Testis (tissue), 3 donors: Measurements from ENCODE around the gene BUB1B. TPM values are rescaled to one million over a fixed set of nuclear protein-coding genes. Genes with fewer than 3 reads are reported as not detected.

Experiments used
- DNase-seq: peaks from one replicate; pipeline ENCODE4 v3.0.0-alpha.2; 2019
- H3K27ac ChIP-seq, 2 donors: fragments of 200-600 bp; sonication (generic); one replicate each; pipeline ENCODE4 v1.5.1; 2019
- H3K27me3 ChIP-seq: fragments of 200-600 bp; sonication (generic); one replicate; pipeline ENCODE4 v1.5.1; 2019
- H3K36me3 ChIP-seq: fragments of 200-600 bp; sonication (generic); one replicate; pipeline ENCODE4 v1.5.1; 2017; ENCODE audit warnings: low read depth; ENCODE audit errors: missing control alignments
- H3K4me1 ChIP-seq: fragments of 200-600 bp; sonication (generic); one replicate; pipeline ENCODE4 v1.5.1; 2019
- H3K4me3 ChIP-seq, 2 donors: fragments of 200-600 bp; sonication (generic); one replicate each; pipeline ENCODE4 v1.5.1; 2017 to 2019
- H3K9me3 ChIP-seq: fragments of 200-600 bp; sonication (generic); one replicate; pipeline ENCODE4 v1.5.1; 2017
- POLR2A ChIP-seq: fragments of 450-650 bp; IDR thresholded peaks from one replicate; pipeline ENCODE4 v1.6.1; 2017; ENCODE audit warnings: antibody characterized with exemption, mild to moderate bottlenecking, moderate library complexity
- WGBS, 2 donors: methylation state at CpG; one replicate each; pipeline ENCODE4 v1.1.5; 2018; 5-methylcytosine and 5-hydroxymethylcytosine counted together
- intact Hi-C: fragments of 100-400 bp; cut with DNase I; formaldehyde crosslinking; loops from one replicate; pipeline ENCODE4 v1.15.1; 2023; ENCODE audit warnings: low total_unique reads
- polyA plus RNA-seq: library from polyadenylated mRNA; stranded (reverse); fragments of 350-450 nt; fragmentation: Illumina TruSeq; extraction: RNeasy Lipid Tissue Mini Kit (QIAGEN cat#74804); gene quantifications from one replicate; pipeline ENCODE4 v1.2.3, GENCODE V29; 2014; ENCODE audit warnings: low read depth, low replicate concordance; ENCODE audit not compliant: insufficient read depth
- total RNA-seq, 2 donors: library from RNA; depleted of rRNA; stranded (reverse); fragments of >200 nt; gene quantifications; one replicate each; pipeline ENCODE4 v1.2.3, GENCODE V29; 2016
- TF ChIP-seq, protein P1 (sequence below), 3 experiments: fragments of 450-650 bp in 2 of 3; fragments of 200-600 bp in 1 of 3; sonication (generic) in 1 of 3; IDR thresholded peaks; one replicate each; pipeline ENCODE4 v1.5.1; 2016 to 2019; ENCODE audit warnings: antibody characterized with exemption in 3 of 3, mild to moderate bottlenecking in 2 of 3, moderate library complexity in 1 of 3

Gene BUB1B
- total and polyA plus RNA-seq, 3 donors from 2014 or later = 38.6 to 66.2 (median 53.9) TPM

DNA sequence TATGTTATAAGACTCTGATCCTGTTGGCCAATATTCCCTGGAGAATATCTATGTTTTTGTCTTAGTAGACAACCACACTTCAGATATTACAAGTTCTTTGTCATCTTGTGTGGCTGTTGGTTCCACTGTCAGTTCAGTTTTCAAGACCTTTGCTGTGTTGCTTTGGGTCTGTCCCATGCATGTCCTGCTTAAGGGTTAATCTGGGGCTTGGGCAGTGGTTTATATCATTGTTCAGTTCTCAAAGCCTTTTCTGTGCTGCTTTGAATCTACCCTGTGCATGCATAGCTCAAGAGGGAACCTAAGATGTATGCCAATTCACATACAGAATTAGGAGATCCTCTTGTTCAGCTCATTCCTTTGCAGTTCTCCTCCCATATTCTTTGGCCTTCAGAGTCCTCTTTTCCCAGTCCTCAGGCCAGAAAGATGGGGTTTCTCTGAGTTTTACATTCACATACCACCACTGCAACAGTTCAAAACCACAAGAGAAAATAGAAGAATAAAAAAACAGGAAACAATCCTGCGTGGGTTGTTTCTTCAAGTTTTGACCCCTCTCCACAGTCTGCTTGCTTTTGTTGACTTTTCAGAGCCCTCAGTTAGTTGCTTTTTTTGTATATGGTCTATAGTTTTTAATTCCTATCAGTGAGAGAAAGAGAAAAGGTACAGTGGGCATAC lies 21.6 kb downstream of the BUB1B start:
- 68 to 92% methylated on average over 1 of the region's 1 CpG for WGBS, 2 donors
- intact Hi-C loops = no loop called here
- Histone ChIP-seq H3K9me3 (no peaks in the 10 kb centered on the region), H3K27me3 (no peaks in the 10 kb centered on the region), H3K27ac (no peak overlapping the region), H3K4me3 (no peak overlapping the region), H3K36me3 (no peaks in the 10 kb centered on the region), H3K4me1 (no peaks in the 10 kb centered on the region)
- no peak for DNase-seq
- TF ChIP-seq POLR2A = no peak
- TF ChIP-seq, protein P1, sequence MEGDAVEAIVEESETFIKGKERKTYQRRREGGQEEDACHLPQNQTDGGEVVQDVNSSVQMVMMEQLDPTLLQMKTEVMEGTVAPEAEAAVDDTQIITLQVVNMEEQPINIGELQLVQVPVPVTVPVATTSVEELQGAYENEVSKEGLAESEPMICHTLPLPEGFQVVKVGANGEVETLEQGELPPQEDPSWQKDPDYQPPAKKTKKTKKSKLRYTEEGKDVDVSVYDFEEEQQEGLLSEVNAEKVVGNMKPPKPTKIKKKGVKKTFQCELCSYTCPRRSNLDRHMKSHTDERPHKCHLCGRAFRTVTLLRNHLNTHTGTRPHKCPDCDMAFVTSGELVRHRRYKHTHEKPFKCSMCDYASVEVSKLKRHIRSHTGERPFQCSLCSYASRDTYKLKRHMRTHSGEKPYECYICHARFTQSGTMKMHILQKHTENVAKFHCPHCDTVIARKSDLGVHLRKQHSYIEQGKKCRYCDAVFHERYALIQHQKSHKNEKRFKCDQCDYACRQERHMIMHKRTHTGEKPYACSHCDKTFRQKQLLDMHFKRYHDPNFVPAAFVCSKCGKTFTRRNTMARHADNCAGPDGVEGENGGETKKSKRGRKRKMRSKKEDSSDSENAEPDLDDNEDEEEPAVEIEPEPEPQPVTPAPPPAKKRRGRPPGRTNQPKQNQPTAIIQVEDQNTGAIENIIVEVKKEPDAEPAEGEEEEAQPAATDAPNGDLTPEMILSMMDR (IDR thresholded peaks at IDR 0.05) = no peak

DNA sequence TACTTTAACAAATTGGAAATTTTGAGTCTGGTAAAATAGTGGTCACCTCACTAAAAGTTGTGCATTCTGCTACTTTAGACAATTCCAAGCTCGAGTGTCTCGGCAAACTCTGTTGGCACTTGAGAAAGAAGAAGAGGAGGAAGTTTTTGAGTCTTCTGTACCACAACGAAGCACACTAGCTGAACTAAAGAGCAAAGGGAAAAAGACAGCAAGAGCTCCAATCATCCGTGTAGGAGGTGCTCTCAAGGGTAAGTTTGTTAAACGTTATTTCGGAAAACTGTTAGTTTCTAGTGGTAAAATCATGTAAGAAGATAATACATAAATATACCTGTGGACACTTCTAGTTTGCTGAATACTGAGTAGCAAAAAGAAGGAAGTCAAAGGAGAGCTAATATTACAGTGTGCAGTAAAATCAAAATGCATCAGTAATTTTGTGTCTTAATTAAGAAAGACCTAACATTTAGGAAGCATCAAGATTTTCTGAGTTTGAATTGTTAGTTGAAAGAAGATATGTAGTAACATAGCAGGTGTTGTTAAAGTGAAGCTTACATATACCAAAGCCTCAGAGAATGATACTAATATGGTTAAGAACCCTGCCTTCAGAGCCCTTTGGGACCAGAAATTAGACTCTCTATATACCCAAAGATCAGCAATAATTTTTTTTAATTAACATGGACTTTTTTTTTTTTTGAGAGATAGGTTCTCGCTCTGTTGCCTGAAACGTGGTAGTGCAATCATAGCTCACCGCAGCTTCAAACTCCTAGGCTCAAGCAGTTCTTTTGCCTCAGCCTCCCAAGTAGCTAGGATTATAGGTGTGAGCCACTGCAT lies 23.0 kb downstream of the BUB1B start:
- no peaks in the 10 kb centered on the region for H3K4me1 ChIP-seq
- H3K9me3 ChIP-seq = no peaks in the 10 kb centered on the region
- H3K4me3 ChIP-seq = no peak overlapping the region
- 52% methylated on average over 9 of the region's 9 CpGs for WGBS, 2 donors
- H3K36me3 ChIP-seq = no peaks in the 10 kb centered on the region
- no peak overlapping the region for H3K27ac ChIP-seq
- no peak for DNase-seq
- TF ChIP-seq, protein P1 (IDR thresholded peaks at IDR 0.05) = no peak
- TF ChIP-seq POLR2A = no peak
- intact Hi-C loops = no loop called here
- no peaks in the 10 kb centered on the region for H3K27me3 ChIP-seq

DNA sequence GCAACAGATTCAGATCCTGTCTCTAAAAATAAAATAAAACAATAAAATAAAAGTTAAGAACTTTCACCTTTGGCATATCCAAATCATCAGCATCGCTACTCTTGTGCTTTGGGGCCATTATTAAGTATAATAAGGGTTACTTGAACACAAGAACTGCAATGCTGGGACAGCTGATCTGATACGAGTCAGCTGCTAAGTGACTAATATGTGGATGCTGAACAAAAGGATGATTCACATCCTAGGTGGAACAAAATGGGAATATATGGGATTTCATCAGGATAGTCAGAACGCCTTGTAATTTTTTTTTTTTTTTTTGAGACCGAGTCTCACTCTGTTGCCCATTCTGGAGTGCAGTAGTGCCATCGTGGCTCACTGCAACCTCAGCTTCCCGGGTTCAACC lies 29.7 kb downstream of the BUB1B start:
- intact Hi-C loops = no loop called here
- Histone ChIP-seq H3K36me3 (no peaks in the 10 kb centered on the region), H3K4me3 (no peak overlapping the region), H3K27ac (no peak overlapping the region), H3K27me3 (no peaks in the 10 kb centered on the region), H3K9me3 (no peaks in the 10 kb centered on the region), H3K4me1 (no peaks in the 10 kb centered on the region)
- TF ChIP-seq POLR2A = no peak
- TF ChIP-seq, protein P1 (IDR thresholded peaks at IDR 0.05) = no peak
- no peak for DNase-seq
- WGBS, 2 donors = 94% methylated on average over 6 of the region's 6 CpGs

DNA sequence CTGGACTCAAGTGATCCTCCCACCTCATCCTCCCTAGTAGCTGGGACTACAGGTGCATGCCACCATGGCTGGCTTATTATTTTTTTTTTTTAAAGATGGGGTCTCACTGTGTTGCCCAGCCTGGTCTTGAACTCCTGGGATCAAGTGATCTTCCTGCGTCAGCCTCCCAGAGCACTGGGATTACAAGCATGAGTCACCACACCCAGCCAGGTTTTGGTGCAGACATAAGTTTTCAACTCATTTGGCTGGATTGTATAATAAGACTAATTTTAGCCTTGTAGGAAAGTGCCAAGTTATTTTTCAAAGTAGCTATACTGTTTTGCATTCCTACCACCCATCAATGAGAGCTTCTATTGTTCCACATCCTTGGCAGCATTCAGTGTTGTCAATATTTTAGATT lies 32.1 kb downstream of the BUB1B start:
- H3K27me3 ChIP-seq = no peaks in the 10 kb centered on the region
- H3K36me3 ChIP-seq = no peaks in the 10 kb centered on the region
- TF ChIP-seq POLR2A = no peak
- TF ChIP-seq, protein P1 (IDR thresholded peaks at IDR 0.05) = no peak
- H3K4me1 ChIP-seq = no peaks in the 10 kb centered on the region
- WGBS, 2 donors = 61 to 83% methylated on average over 1 of the region's 1 CpG
- no peaks in the 10 kb centered on the region for H3K9me3 ChIP-seq
- no peak for DNase-seq
- intact Hi-C loops = no loop called here
- no peak overlapping the region for H3K4me3 ChIP-seq
- no peak overlapping the region for H3K27ac ChIP-seq
